SIG-M5 treated with dmso at 0.1 percent for 504 hours (cell line): ENCODE measurements around the gene LMOD1.

Experiments
- DNase-seq: peaks from one replicate; lab custom pipeline; 2025; ENCODE audit not compliant: unreplicated experiment; lab: John Stamatoyannopoulos, UW

The LMOD1 gene

GRCh38 chr1:201894343-201895119 lies 51.8 kb downstream of the LMOD1 start:
- DNase-seq: no peak

GRCh38 chr1:201893431-201893830 lies 52.9 kb downstream of the LMOD1 start:
- no peak for DNase-seq

GRCh38 chr1:201892211-201892610 lies 54.1 kb downstream of the LMOD1 start:
- DNase-seq: no peak

- DNase-seq: no peak
Observed at GRCh38 chr1:201891451-201892045, 54.8 kb downstream of the LMOD1 start.

GRCh38 chr1:201890806-201891450 lies 55.4 kb downstream of the LMOD1 start:
- DNase-seq: no peak

GRCh38 chr1:201890223-201890622 lies 56.1 kb downstream of the LMOD1 start:
- DNase-seq: no peak

DNA sequence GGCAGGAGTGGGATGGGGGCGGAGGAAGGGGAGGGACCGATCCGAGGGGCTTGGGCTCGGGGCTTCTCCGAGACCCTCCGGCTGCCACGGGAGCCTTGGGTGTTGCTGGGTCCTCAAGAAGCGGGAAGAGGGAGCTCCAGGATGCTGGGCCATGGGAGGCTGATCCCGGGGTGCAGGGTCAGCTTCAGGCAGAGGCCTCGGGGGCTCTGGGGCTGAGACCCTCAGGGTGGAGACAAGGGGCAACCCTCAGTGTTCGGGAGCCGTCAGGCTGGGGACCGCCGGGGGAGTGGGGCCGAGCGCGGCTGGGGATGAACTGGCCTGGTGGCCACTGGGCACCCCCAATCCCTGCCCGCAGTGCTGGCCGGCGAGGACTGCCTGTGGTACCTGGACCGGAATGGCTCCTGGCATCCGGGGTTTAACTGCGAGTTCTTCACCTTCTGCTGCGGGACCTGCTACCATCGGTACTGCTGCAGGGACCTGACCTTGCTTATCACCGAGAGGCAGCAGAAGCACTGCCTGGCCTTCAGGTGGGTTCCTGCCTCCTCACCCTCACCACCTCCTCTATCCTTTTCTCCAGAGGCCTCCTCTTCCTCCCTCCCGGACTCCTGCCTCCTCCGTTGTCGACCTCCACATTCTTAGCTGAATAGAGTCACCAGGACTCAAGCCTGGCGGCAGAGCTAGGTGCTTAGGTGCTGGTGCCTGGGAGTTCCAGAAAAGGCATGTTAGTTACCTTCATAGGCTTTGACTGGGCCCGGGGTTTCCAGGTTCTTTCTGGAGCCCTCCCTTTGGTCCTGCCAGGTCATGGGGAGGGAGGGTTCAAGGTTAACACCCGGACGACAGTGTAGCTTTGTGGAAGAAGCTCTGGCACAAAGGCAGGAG lies 57.0 kb downstream of the LMOD1 start:
- DNase-seq: no peak

- no peak for DNase-seq
Observed at GRCh38 chr1:201888282-201889089, 57.9 kb downstream of the LMOD1 start, which contains the start of gene SHISA4. Gene SHISA4 (plus strand): TSS chr1:201888898. CDS start chr1:201888995, 97 bp downstream.

DNA sequence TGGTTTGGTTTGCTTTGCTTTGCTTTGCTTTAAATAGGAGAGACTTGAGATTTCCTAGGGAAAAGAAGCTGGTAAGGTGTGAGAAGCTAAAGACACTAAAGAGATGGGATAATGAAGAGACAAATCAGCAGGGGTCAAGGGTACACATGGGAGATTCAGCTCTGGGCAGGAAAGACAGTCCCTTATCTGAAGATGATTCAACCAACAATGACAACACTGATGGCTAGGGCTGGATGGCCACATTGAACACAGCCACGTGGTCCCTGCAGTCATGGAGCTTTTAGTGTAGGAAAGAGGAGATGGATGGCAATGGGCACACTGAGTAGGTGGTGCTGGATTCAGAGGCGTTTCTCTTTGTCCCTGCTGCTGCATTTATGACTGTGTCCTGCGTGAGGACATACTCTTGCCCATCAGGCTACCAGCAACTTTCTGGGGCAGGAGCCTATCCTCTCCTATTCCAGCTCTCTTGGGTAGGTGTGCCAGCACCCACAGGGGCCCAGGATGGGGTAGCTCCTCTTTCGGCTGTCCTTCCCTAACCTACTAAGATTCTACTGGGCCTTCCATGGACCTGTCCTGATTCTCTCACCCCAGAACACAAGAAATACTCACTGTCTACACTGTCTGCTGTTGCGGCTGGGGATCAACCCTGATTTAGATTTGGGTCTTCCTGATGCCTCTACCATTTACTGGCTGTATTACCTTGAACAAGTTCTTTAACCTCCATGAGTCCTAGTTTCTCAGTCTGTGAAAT lies 59.1 kb downstream of the LMOD1 start:
- DNase-seq: no peak

DNA sequence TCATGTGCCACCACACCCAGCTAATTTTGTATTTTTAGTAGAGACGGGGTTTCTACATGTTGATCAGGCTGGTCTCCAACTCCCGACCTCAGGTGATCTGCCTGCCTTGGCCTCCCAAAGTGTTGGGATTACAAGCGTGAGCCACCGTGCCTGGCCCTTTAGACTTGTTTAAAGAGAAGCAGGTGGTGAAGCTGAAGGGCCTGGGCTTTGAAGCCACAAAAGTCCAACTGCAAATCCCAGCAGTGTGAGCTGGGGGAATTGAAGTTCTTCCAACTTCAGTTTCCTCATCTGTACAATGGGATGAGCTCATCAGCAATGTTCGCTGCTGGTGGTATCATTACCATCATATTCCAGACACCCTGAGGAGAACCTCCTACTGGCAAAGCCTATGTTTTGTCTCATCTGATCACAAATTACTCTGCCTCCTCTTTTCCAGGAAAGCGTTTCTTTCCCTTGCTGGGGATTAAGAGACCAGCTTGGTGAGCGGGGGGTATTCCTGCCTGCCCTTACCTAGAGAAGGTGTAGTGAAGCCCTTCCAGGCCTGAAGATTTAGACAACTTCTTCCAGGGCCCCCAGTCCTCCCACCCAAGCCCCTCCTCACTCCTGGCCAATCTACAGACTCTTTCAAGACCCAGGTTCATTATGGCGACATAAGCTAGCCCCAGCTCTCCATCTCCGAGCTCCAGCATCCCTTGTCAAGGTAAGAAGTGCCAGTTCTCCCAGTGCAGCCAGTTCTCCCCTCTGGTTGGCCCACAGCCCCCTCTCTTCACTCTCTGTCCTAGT lies 60.1 kb downstream of the LMOD1 start:
- no peak for DNase-seq

DNA sequence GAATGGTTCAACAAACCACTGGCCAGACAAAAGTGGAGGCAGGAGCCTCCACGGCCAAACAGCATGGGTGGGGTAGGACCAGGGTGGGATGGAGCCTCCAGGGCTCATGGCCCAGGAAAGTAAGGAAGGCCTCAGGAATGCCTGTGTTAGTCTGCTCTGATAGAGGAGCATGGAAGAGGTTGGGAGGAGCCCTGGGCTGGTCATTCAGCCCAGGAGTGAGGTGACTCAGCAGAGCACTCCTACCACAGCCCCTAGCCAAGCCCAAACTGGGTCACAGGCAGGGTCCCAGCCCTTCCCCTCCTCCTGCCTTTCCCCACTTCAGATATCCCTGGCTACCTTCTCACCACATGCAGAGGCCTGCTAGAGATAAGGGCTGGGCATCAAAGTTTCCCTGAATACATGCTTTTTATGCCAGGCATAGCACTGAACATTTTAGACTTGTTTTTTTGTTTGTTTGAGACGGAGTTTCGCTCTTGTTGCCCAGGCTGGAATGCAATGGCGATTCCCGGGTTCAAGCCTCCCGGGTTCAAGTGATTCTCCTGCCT lies 60.7 kb downstream of the LMOD1 start:
- DNase-seq: no peak

DNA sequence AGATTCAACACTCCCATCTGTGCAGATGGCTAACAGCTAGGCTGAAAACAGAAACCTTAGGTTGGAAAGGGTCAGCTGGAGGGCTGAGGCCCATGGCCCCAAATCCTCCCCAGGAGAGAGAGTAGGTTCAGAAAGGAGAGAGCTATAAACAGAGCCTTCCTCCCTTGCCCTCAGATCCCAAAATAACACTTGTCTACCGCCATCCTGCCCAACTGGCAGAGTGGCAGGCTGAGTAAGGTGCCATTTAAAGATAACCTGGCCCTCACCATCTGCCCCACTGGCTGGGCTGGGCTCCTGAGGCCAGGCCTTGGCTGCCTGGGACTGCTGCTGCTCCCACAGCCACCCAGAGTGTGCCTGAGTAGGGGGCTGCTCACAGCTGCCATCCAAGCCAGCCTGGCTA lies 61.9 kb downstream of the LMOD1 start:
- no peak for DNase-seq

- peak; percentile 78 for DNase-seq
Observed at GRCh38 chr1:201883786-201884185, 62.6 kb downstream of the LMOD1 start.

GRCh38 chr1:201883266-201883665 lies 63.1 kb downstream of the LMOD1 start:
- DNase-seq: no peak

GRCh38 chr1:201882665-201883132 lies 63.6 kb downstream of the LMOD1 start:
- peak; percentile 99 for DNase-seq

GRCh38 chr1:201881617-201882016 lies 64.7 kb downstream of the LMOD1 start:
- DNase-seq: no peak

DNA sequence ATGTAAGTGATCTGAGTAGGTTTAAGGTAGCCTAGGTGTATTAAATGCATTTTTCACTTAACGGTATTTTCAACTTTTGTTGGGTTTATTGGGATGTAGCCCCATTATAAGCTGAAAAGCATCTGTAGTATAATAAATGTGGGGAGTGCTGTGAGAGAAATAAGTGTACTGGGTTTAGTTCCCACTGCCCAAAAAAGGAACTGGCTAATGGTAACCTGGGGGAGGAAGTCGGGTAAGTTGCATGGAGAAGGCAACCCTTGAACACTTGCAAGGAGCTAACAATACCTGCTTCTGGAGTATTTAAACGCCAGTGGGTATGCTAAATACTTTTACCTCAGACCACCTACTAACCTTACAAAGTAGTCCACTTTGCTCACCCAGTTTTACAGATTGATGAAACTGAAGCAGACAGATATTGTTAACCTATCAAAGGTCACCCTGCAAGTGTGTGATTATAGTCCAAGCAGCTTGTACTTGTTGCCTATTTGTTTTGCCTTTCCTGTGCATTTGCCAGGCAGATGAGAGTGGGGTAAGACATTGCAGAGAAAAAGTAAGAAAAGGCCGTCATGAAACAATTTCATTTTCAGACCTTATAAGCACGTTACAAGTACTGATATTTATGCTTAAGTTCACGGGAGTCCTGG lies 65.3 kb downstream of the LMOD1 start:
- peak; percentile 37 for DNase-seq

DNA sequence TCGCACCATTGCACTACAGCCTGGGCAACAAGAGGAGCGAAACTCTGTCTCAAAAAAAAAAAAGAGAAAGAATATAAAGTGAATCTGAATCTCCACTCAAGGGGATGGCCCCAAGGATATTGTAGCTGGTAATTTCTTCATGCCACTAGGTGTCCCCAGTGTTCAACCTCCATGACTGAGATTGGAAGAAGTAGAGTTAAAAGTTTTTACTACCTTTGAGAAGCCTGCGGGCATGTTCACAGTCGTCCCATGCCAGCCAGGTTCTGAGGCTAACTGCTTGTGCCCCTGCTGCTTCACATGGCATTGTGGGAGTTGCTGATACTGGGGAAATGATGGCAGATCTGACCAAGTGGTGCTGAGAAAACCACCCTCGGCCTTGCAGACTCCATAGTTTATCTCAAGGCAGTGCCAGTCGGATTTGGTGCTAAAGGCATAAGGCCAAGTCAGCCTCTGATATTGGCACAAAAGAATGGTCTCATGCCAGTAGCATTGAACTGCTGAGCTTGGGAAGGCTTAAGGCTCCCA lies 68.4 kb downstream of the LMOD1 start:
- peak; percentile 68 for DNase-seq
